H9 (cell line): ENCODE measurements around the gene FAM217B. TPM values are rescaled to one million over a fixed set of nuclear protein-coding genes. Genes with fewer than 3 reads are reported as not detected.

ENCODE experiments used
- DNase-seq: peaks from one replicate; pipeline ENCODE4 v3.0.0-alpha.2; 2017
- H2AFZ ChIP-seq: one replicate; pipeline ENCODE4 v1.6.1; 2013; ENCODE audit warnings: mild to moderate bottlenecking, low read length, control low read depth, moderate library complexity
- H2AK5ac ChIP-seq: 2 replicates; pipeline ENCODE4 v1.6.1; 2013; ENCODE audit warnings: low read length, control low read depth, mixed read lengths; ENCODE audit not compliant: insufficient read length
- H2BK120ac ChIP-seq: one replicate; pipeline ENCODE4 v1.6.1; 2013; ENCODE audit warnings: low read depth, mild to moderate bottlenecking, low read length, control low read depth, inconsistent platforms; ENCODE audit not compliant: poor library complexity, severe bottlenecking
- H2BK12ac ChIP-seq: 2 replicates; pipeline ENCODE4 v1.6.1; 2013; ENCODE audit warnings: low read length, control low read depth, mixed read lengths, low read depth; ENCODE audit not compliant: insufficient read length
- H2BK15ac ChIP-seq: 2 replicates; pipeline ENCODE4 v1.6.1; 2013; ENCODE audit warnings: low read depth, low read length, control low read depth
- H2BK20ac ChIP-seq: one replicate; pipeline ENCODE4 v1.6.1; 2013; ENCODE audit warnings: low read depth, mild to moderate bottlenecking, low read length, control low read depth, inconsistent platforms; ENCODE audit not compliant: poor library complexity, severe bottlenecking
- H2BK5ac ChIP-seq: 2 replicates; pipeline ENCODE4 v1.6.1; 2013; ENCODE audit warnings: low read length, control low read depth, mixed read lengths; ENCODE audit not compliant: insufficient read length
- H3K14ac ChIP-seq: 2 replicates; pipeline ENCODE4 v1.6.1; 2013; ENCODE audit warnings: low read length, control low read depth; ENCODE audit not compliant: insufficient read depth
- H3K18ac ChIP-seq: 2 replicates; pipeline ENCODE4 v1.6.1; 2013; ENCODE audit warnings: low read depth, mild to moderate bottlenecking, mixed read lengths, low read length, control low read depth; ENCODE audit not compliant: insufficient read length
- H3K23ac ChIP-seq: 2 replicates; pipeline ENCODE4 v1.6.1; 2013; ENCODE audit warnings: low read length, control low read depth, mixed read lengths, low read depth; ENCODE audit not compliant: insufficient read length
- H3K23me2 ChIP-seq: 2 replicates; pipeline ENCODE4 v1.6.1; 2013; ENCODE audit warnings: low read depth, mild to moderate bottlenecking, mixed read lengths, low read length, control low read depth; ENCODE audit not compliant: insufficient read length, poor library complexity, severe bottlenecking
- H3K27ac ChIP-seq: 2 replicates; pipeline ENCODE4 v1.5.1; 2013; ENCODE audit warnings: low read length, control low read depth, mixed read lengths, low read depth; ENCODE audit not compliant: insufficient read length
- H3K27me3 ChIP-seq: 2 replicates; pipeline ENCODE4 v1.6.1; 2013; ENCODE audit warnings: low read length, control low read depth, inconsistent platforms; ENCODE audit not compliant: insufficient read depth
- H3K4ac ChIP-seq: 2 replicates; pipeline ENCODE4 v1.6.1; 2013; ENCODE audit warnings: low read depth, mild to moderate bottlenecking, control low read depth, inconsistent platforms, low read length, moderate library complexity
- H3K4me1 ChIP-seq: 2 replicates; pipeline ENCODE4 v1.6.1; 2013; ENCODE audit warnings: low read length, control low read depth, inconsistent platforms; ENCODE audit not compliant: insufficient read depth
- H3K4me2 ChIP-seq: 2 replicates; pipeline ENCODE4 v1.6.1; 2013; ENCODE audit warnings: low read length, control low read depth, mixed read lengths; ENCODE audit not compliant: insufficient read length, insufficient read depth
- H3K56ac ChIP-seq: 2 replicates; pipeline ENCODE4 v1.6.1; 2013; ENCODE audit warnings: low read depth, mild to moderate bottlenecking, mixed read lengths, low read length, control low read depth; ENCODE audit not compliant: insufficient read length
- H3K79me1 ChIP-seq: 2 replicates; pipeline ENCODE4 v1.6.1; 2013; ENCODE audit warnings: low read depth, mild to moderate bottlenecking, moderate library complexity, low read length, control low read depth, inconsistent platforms; ENCODE audit not compliant: insufficient read depth, poor library complexity, severe bottlenecking
- H3K79me2 ChIP-seq: 2 replicates; pipeline ENCODE4 v1.6.1; 2013; ENCODE audit warnings: low read length, control low read depth, inconsistent platforms; ENCODE audit not compliant: insufficient read depth
- H3K9ac ChIP-seq: 2 replicates; pipeline ENCODE4 v1.6.1; 2013; ENCODE audit warnings: low read length, control low read depth, mixed read lengths; ENCODE audit not compliant: insufficient read length; ENCODE audit errors: extremely low read depth
- H3K9me3 ChIP-seq: one replicate; pipeline ENCODE4 v1.6.1; 2013; ENCODE audit warnings: low read depth, low read length, inconsistent platforms; ENCODE audit not compliant: control insufficient read depth
- H3T11ph ChIP-seq: one replicate; pipeline ENCODE4 v1.6.1; 2013; ENCODE audit warnings: mild to moderate bottlenecking, low read length, control low read depth, inconsistent platforms
- H4K20me1 ChIP-seq: one replicate; pipeline ENCODE4 v1.6.1; 2013; ENCODE audit not compliant: control insufficient read depth, insufficient read length, insufficient read depth
- H4K5ac ChIP-seq: 2 replicates; pipeline ENCODE4 v1.6.1; 2013; ENCODE audit warnings: low read depth, mild to moderate bottlenecking, mixed read lengths, low read length, control low read depth; ENCODE audit not compliant: insufficient read length
- H4K8ac ChIP-seq: replicated peaks from 2 replicates; pipeline ENCODE4 v1.6.1; 2013; ENCODE audit warnings: low read length, control low read depth, mixed read lengths, low read depth; ENCODE audit not compliant: insufficient read length
- H4K91ac ChIP-seq: 2 replicates; pipeline ENCODE4 v1.6.1; 2013; ENCODE audit warnings: low read depth, mild to moderate bottlenecking, moderate library complexity, mixed read lengths, low read length, control low read depth; ENCODE audit not compliant: insufficient read length
- H3K27ac Mint-ChIP-seq, 3 experiments: 2 replicates in 2 of 3; 3 replicates in 1 of 3; pipeline ENCODE4 v1.8.0; 2020 to 2021; ENCODE audit warnings: mixed read lengths in 3 of 3, mild to moderate bottlenecking in 1 of 3, moderate library complexity in 1 of 3
- H3K27me3 Mint-ChIP-seq: 2 replicates; pipeline ENCODE4 v1.8.0; 2021; ENCODE audit warnings: low read depth, mild to moderate bottlenecking, moderate library complexity, mixed read lengths
- H3K36me3 Mint-ChIP-seq, 3 experiments: 2 replicates in 2 of 3; 3 replicates in 1 of 3; pipeline ENCODE4 v1.8.0; 2020 to 2021; ENCODE audit warnings: low read depth in 3 of 3, mixed read lengths in 3 of 3; ENCODE audit not compliant: insufficient read depth in 1 of 3
- H3K4me1 Mint-ChIP-seq, 2 experiments: 2 replicates each; pipeline ENCODE4 v1.8.0; 2020; ENCODE audit warnings: mixed read lengths in 2 of 2
- H3K4me3 Mint-ChIP-seq, 2 experiments: 2 replicates in 1 of 2; 3 replicates in 1 of 2; pipeline ENCODE4 v1.8.0; 2020 to 2021; ENCODE audit warnings: mild to moderate bottlenecking in 2 of 2, mixed read lengths in 2 of 2, moderate library complexity in 1 of 2
- H3K9me3 Mint-ChIP-seq, 2 experiments: 2 replicates in 1 of 2; 3 replicates in 1 of 2; pipeline ENCODE4 v1.8.0; 2020; ENCODE audit warnings: mild to moderate bottlenecking in 2 of 2, mixed read lengths in 2 of 2, moderate library complexity in 1 of 2
- WGBS: extraction: QIAGEN DNeasy Blood & Tissue Kit; methylation state at CpG from one replicate; pipeline ENCODE4 v1.1.7; 2013; ENCODE audit warnings: missing lambda C conversion rate, low lambda C conversion rate, mixed read lengths; ENCODE audit not compliant: insufficient read length; ENCODE audit errors: extremely low coverage; 5-methylcytosine and 5-hydroxymethylcytosine counted together
- total RNA-seq: library from RNA; stranded (reverse); gene quantifications from 2 replicates; pipeline ENCODE4 v1.2.1, GENCODE V29; 2021
- TF ChIP-seq, protein P1 (sequence below): fragments of 200-600 bp; sonication (generic); conservative IDR thresholded peaks from 3 replicates; pipeline ENCODE4 v1.8.0; 2021; ENCODE audit warnings: antibody characterized with exemption, mild to moderate bottlenecking

FAM217B gene
- total RNA-seq, 1 experiment from 2014 or later: 24.5 TPM

DNA sequence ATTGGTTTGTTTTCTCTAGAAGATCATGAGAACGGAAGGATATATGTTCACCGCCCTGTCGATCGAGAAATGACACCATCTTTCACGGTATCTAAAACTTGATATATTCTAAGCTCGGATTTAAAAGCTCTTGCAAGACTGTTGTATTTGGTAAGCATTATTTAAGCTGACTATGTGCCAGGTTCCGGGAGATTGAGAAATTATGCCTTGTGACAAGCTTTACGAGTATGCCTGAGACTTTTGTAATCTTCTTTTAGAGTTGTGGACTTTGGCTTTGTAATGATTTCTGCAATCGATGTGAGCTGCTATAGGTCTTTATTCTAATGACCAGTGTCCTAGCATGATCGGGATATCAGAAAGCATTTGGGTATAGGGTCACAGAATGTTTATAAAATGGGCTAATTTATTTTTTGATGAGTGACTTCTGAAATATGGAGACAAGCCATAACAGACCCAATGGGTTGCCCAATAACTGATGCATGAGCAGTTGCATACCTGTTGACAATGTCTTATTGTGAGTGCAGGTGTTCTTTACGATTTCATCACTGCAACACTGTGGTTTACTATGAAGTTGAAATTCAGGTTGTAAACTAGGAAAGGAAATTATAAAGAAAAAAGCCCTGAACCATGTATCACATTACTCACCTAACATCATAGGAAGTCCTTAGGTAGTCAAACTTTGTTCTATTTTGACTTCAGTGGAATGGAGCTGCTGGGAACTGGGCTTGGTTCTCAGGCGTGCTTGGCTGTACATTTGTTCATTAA lies 32.0 kb downstream of the FAM217B start:
- H3K79me1 ChIP-seq: no peaks in the 10 kb centered on the region
- H3K4ac ChIP-seq: no peak overlapping the region
- H3K18ac ChIP-seq: no peak overlapping the region
- TF ChIP-seq, protein P1, sequence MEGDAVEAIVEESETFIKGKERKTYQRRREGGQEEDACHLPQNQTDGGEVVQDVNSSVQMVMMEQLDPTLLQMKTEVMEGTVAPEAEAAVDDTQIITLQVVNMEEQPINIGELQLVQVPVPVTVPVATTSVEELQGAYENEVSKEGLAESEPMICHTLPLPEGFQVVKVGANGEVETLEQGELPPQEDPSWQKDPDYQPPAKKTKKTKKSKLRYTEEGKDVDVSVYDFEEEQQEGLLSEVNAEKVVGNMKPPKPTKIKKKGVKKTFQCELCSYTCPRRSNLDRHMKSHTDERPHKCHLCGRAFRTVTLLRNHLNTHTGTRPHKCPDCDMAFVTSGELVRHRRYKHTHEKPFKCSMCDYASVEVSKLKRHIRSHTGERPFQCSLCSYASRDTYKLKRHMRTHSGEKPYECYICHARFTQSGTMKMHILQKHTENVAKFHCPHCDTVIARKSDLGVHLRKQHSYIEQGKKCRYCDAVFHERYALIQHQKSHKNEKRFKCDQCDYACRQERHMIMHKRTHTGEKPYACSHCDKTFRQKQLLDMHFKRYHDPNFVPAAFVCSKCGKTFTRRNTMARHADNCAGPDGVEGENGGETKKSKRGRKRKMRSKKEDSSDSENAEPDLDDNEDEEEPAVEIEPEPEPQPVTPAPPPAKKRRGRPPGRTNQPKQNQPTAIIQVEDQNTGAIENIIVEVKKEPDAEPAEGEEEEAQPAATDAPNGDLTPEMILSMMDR: no peak
- Mint-ChIP-seq H3K36me3 (no peaks in the 10 kb centered on the region), H3K9me3 (no peaks in the 10 kb centered on the region), H3K27ac (no peak overlapping the region), H3K4me1 (peaks cover 0 to 2% of the 10 kb centered on the region in 2 experiments; a peak in 1 of 4 replicates), H3K27me3 (no peaks in the 10 kb centered on the region), H3K4me3 (no peak overlapping the region)
- no peak overlapping the region for H3K14ac ChIP-seq
- WGBS: no CpG with 5 or more reads among the region's 12 CpGs
- H3T11ph ChIP-seq: no peak overlapping the region
- H2BK15ac ChIP-seq: no peak overlapping the region
- no peak overlapping the region for H3K9ac ChIP-seq
- no peak overlapping the region for H2BK5ac ChIP-seq
- H3K27me3 ChIP-seq: no peaks in the 10 kb centered on the region
- H4K8ac ChIP-seq: no peak overlapping the region
- H4K91ac ChIP-seq: no peak overlapping the region
- H3K9me3 ChIP-seq: no peaks in the 10 kb centered on the region
- no peak overlapping the region for H3K27ac ChIP-seq
- H3K4me2 ChIP-seq: no peak overlapping the region
- H2AK5ac ChIP-seq: no peak overlapping the region
- H4K20me1 ChIP-seq: no peaks in the 10 kb centered on the region
- no peak overlapping the region for H2BK12ac ChIP-seq
- H2AFZ ChIP-seq: no peak overlapping the region
- no peak overlapping the region for H3K23ac ChIP-seq
- no peak overlapping the region for H3K56ac ChIP-seq
- H3K79me2 ChIP-seq: no peaks in the 10 kb centered on the region
- H3K23me2 ChIP-seq: no peaks in the 10 kb centered on the region
- H2BK120ac ChIP-seq: no peak overlapping the region
- no peak overlapping the region for H4K5ac ChIP-seq
- H3K4me1 ChIP-seq: no peaks in the 10 kb centered on the region
- H2BK20ac ChIP-seq: no peak overlapping the region
- no peak for DNase-seq
